GM21786 (cell line): ENCODE results near the gene CENPP.
A peak's percentile ranks its signal among the peaks of the same experiment; 100 is the strongest.

ENCODE experiments used
- ATAC-seq: cut with Tn5 transposase; IDR thresholded peaks from one replicate; pipeline ENCODE4 v1.9.1; 2021; ENCODE audit not compliant: unreplicated experiment

CENPP gene

GRCh38 chr9:92650839-92651621 is 325.3 kb downstream of the CENPP start:
- ATAC-seq, result no peak

GRCh38 chr9:92652461-92652860 is 326.7 kb downstream of the CENPP start:
- ATAC-seq, result no peak

- ATAC-seq, result no peak
Observed at GRCh38 chr9:92654481-92655301, 328.9 kb downstream of the CENPP start.

- ATAC-seq, result no peak
Observed at GRCh38 chr9:92655366-92655765, 329.6 kb downstream of the CENPP start.

- ATAC-seq, result no peak
Observed at GRCh38 chr9:92655896-92656536, 330.3 kb downstream of the CENPP start.

GRCh38 chr9:92656537-92656925 is 330.8 kb downstream of the CENPP start:
- no peak for ATAC-seq

GRCh38 chr9:92657296-92658094 is 331.7 kb downstream of the CENPP start:
- ATAC-seq, result no peak

GRCh38 chr9:92658176-92658575 is 332.4 kb downstream of the CENPP start:
- ATAC-seq, result no peak

GRCh38 chr9:92658611-92659010 is 332.9 kb downstream of the CENPP start:
- no peak for ATAC-seq

- no peak for ATAC-seq
Observed at GRCh38 chr9:92659601-92660000, 333.8 kb downstream of the CENPP start.

- ATAC-seq, result no peak
Observed at GRCh38 chr9:92660266-92660665, 334.5 kb downstream of the CENPP start.

GRCh38 chr9:92661127-92661526 is 335.4 kb downstream of the CENPP start:
- no peak for ATAC-seq

GRCh38 chr9:92661743-92662142 is 336.0 kb downstream of the CENPP start:
- no peak for ATAC-seq

- ATAC-seq, result no peak
Observed at GRCh38 chr9:92663126-92663525, 337.4 kb downstream of the CENPP start.

- ATAC-seq, result no peak
Observed at GRCh38 chr9:92663951-92664350, 338.2 kb downstream of the CENPP start.

- ATAC-seq, result peak; percentile 40
Observed at GRCh38 chr9:92664394-92665152, 338.8 kb downstream of the CENPP start.

GRCh38 chr9:92665836-92666235 is 340.1 kb downstream of the CENPP start:
- ATAC-seq, result no peak

- no peak for ATAC-seq
Observed at GRCh38 chr9:92666236-92666635, 340.5 kb downstream of the CENPP start.

- ATAC-seq, result no peak
Observed at GRCh38 chr9:92666912-92667532, 341.3 kb downstream of the CENPP start.
